ENCODE results near the gene KCNQ1.

- TF ChIP-seq EZH2 (IDR thresholded peaks at IDR 0.05; ENCODE audit: insufficient read depth, poor library complexity, severe bottlenecking) (no peak), EZH2phosphoT487 (IDR thresholded peaks at IDR 0.05; ENCODE audit: insufficient read depth, low read depth) (no peak)
Observed at GRCh38 chr11:2453436-2453835, 8.6 kb downstream of the KCNQ1 start.
